Kidney capillary endothelial cell (primary cell): ENCODE measurements around the gene PDLIM5.

Experiments
- DNase-seq: peaks from one replicate; pipeline ENCODE4 v3.0.0-alpha.2; 2018; ENCODE audit warnings: low spot score

Gene PDLIM5

GRCh38 chr4:94701631-94702300 is 250.0 kb downstream of the PDLIM5 start:
- DNase-seq = no peak

GRCh38 chr4:94711635-94712034 is 259.9 kb downstream of the PDLIM5 start:
- no peak for DNase-seq

GRCh38 chr4:94714365-94715160 is 262.8 kb downstream of the PDLIM5 start:
- no peak for DNase-seq

GRCh38 chr4:94715726-94716125 is 264.0 kb downstream of the PDLIM5 start:
- no peak for DNase-seq
